ENCODE data around the gene CDH4.

- TF ChIP-seq CTCF (IDR thresholded peaks at IDR 0.05) (no peak), EZH2 (IDR thresholded peaks at IDR 0.05; ENCODE audit: borderline replicate concordance, insufficient read depth, low read depth, low read length, poor library complexity, severe bottlenecking) (no peak)
Observed at GRCh38 chr20:61296629-61297019, 44.6 kb downstream of the CDH4 start.

Data from B cell (primary cell).